Ishikawa (cell line): ENCODE data around the gene SLC38A10.

Experiments used
- CREB1 ChIP-seq: IDR thresholded peaks from 2 replicates; pipeline ENCODE4 v1.6.1; 2012; ENCODE audit warnings: low read depth
- EGR1 ChIP-seq: IDR thresholded peaks from 2 replicates; pipeline ENCODE4 v1.6.1; 2012
- EP300 ChIP-seq: IDR thresholded peaks from 2 replicates; pipeline ENCODE4 v1.6.1; 2012; ENCODE audit warnings: borderline replicate concordance
- FOXM1 ChIP-seq: IDR thresholded peaks from 2 replicates; pipeline ENCODE4 v1.6.1; 2012; ENCODE audit warnings: low read depth, borderline replicate concordance
- MAX ChIP-seq: IDR thresholded peaks from 2 replicates; pipeline ENCODE4 v1.6.1; 2012
- RAD21 ChIP-seq: IDR thresholded peaks from 2 replicates; pipeline ENCODE4 v1.6.1; 2012; ENCODE audit warnings: low read depth
- REST ChIP-seq: IDR thresholded peaks from 2 replicates; pipeline ENCODE4 v1.6.1; 2012; ENCODE audit warnings: low read depth, mild to moderate bottlenecking
- TAF1 ChIP-seq: IDR thresholded peaks from 2 replicates; pipeline ENCODE4 v1.6.1; 2012; ENCODE audit warnings: low read depth, mild to moderate bottlenecking
- TEAD4 ChIP-seq: IDR thresholded peaks from 2 replicates; pipeline ENCODE4 v1.6.1; 2012
- YY1 ChIP-seq: IDR thresholded peaks from 2 replicates; pipeline ENCODE4 v1.6.1; 2012; ENCODE audit warnings: low read depth
- ZBTB7A ChIP-seq: IDR thresholded peaks from 2 replicates; pipeline ENCODE4 v1.6.1; 2012; ENCODE audit warnings: low read depth

DNA sequence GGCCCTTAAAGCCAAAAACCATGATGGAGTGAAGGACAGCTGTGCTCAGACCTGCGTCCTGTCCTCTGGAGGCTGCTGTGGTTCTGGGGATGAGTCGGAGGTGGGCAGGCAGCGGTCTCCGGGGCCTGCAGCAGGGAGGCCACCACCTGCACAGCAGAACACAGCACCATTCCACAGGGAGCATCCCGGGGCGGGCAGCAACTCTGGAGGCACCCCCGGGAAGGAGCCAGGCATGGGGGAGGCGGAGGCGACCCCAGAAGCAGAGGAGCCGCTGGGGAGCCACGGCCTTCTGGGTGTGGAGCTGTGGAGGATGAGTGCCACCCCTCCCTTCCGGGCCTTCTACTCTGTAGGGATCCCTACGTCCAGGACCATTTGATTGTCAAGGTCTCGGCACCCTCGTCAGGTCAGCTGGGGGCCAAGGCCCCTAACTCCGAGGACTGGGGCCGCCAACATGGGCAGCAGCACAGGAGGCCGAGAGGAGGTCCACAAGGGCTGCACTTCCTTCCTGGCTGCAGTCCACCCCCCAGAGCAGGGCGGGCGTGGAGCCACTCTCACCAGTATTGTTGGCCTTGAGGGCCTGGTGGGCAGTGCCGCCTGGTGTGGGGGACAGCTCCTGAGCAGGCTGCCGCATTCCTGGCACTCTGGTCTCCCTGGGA, 96.2 kb downstream of the SLC38A10 start:
- TF ChIP-seq RAD21: no peak
- no peak for TF ChIP-seq EP300
- no peak for TF ChIP-seq YY1
- TF ChIP-seq REST: no peak
- no peak for TF ChIP-seq MAX
- no peak for TF ChIP-seq FOXM1
- TF ChIP-seq EGR1: no peak
- no peak for TF ChIP-seq TAF1
- no peak for TF ChIP-seq TEAD4
- TF ChIP-seq ZBTB7A: no peak
- TF ChIP-seq CREB1: no peak
